DMS153 treated with DMSO at 0.1 percent for 48 hours (cell line): ENCODE results near the gene JUN.

Experiments used
- DNase-seq: peaks from one replicate; lab custom pipeline; 2025; ENCODE audit not compliant: unreplicated experiment; lab: John Stamatoyannopoulos, UW

Gene JUN

GRCh38 chr1:58764294-58764978 is 19.4 kb downstream of the JUN start:
- DNase-seq = no peak

GRCh38 chr1:58763214-58763613 is 20.6 kb downstream of the JUN start:
- DNase-seq = no peak

GRCh38 chr1:58762806-58763205 is 21.0 kb downstream of the JUN start:
- no peak for DNase-seq

- peak; percentile 39 for DNase-seq
Observed at GRCh38 chr1:58755468-58755872, 28.4 kb downstream of the JUN start.

GRCh38 chr1:58754683-58755467 is 29.0 kb downstream of the JUN start:
- DNase-seq = no peak

- DNase-seq = no peak
Observed at GRCh38 chr1:58754073-58754613, 29.7 kb downstream of the JUN start.

- no peak for DNase-seq
Observed at GRCh38 chr1:58753431-58753866, 30.4 kb downstream of the JUN start.

GRCh38 chr1:58749646-58750045 is 34.2 kb downstream of the JUN start:
- no peak for DNase-seq

GRCh38 chr1:58748666-58749065 is 35.2 kb downstream of the JUN start:
- DNase-seq = peak; percentile 60

GRCh38 chr1:58746757-58747156 is 37.1 kb downstream of the JUN start:
- DNase-seq = no peak

- DNase-seq = no peak
Observed at GRCh38 chr1:58746182-58746581, 37.7 kb downstream of the JUN start.

- DNase-seq = no peak
Observed at GRCh38 chr1:58745666-58746065, 38.2 kb downstream of the JUN start.

GRCh38 chr1:58745117-58745516 is 38.7 kb downstream of the JUN start:
- DNase-seq = no peak

- no peak for DNase-seq
Observed at GRCh38 chr1:58741678-58742553, 41.9 kb downstream of the JUN start.

GRCh38 chr1:58739856-58740466 is 43.9 kb downstream of the JUN start:
- peak; percentile 94 for DNase-seq

GRCh38 chr1:58738876-58739275 is 45.0 kb downstream of the JUN start:
- no peak for DNase-seq

- no peak for DNase-seq
Observed at GRCh38 chr1:58735586-58735985, 48.3 kb downstream of the JUN start.

GRCh38 chr1:58734630-58735029 is 49.2 kb downstream of the JUN start:
- DNase-seq = no peak

GRCh38 chr1:58732087-58732775 is 51.6 kb downstream of the JUN start:
- no peak for DNase-seq
